ENCODE data around the gene TOR1AIP2. TPM values are rescaled to one million over a fixed set of nuclear protein-coding genes. Genes with fewer than 3 reads are reported as not detected.

The TOR1AIP2 gene
- total RNA-seq, 1 donor from 2014 or later: 83.2 TPM

- Mint-ChIP-seq H3K27ac (peak overlapping the region; percentile 97), H3K9me3 (ENCODE audit: low read depth) (no peaks in the 10 kb centered on the region), H3K4me3 (ENCODE audit: low read depth) (peak overlapping the region; percentile 86), H3K36me3 (ENCODE audit: insufficient read depth) (no peaks in the 10 kb centered on the region), H3K27me3 (peaks cover 31% of the 10 kb centered on the region), H3K4me1 (ENCODE audit: low read depth) (peaks cover 16% of the 10 kb centered on the region)
- TF ChIP-seq CTCF (IDR thresholded peaks at IDR 0.05; ENCODE audit: unreplicated experiment): no peak
- no peak for DNase-seq (ENCODE audit: low spot score, unreplicated experiment)
Measured at GRCh38 chr1:179815641-179816040, 62.0 kb downstream of the TOR1AIP2 start.

- peaks cover 38% of the 10 kb centered on the region for H3K27me3 Mint-ChIP-seq
- H3K9me3 Mint-ChIP-seq (ENCODE audit: low read depth): no peaks in the 10 kb centered on the region
- TF ChIP-seq CTCF (IDR thresholded peaks at IDR 0.05; ENCODE audit: unreplicated experiment): no peak
- H3K36me3 Mint-ChIP-seq (ENCODE audit: insufficient read depth): no peaks in the 10 kb centered on the region
- peaks cover 20% of the 10 kb centered on the region for H3K4me1 Mint-ChIP-seq (ENCODE audit: low read depth)
- DNase-seq (ENCODE audit: low spot score, unreplicated experiment): no peak
- H3K4me3 Mint-ChIP-seq (ENCODE audit: low read depth): peak overlapping the region; percentile 86
- H3K27ac Mint-ChIP-seq: peak overlapping the region; percentile 97
Measured at GRCh38 chr1:179814546-179814838, 63.1 kb downstream of the TOR1AIP2 start.

- Mint-ChIP-seq H3K36me3 (ENCODE audit: insufficient read depth) (no peaks in the 10 kb centered on the region), H3K27ac (no peak overlapping the region), H3K9me3 (ENCODE audit: low read depth) (no peaks in the 10 kb centered on the region), H3K4me3 (ENCODE audit: low read depth) (peak overlapping the region; percentile 86), H3K27me3 (peaks cover 38% of the 10 kb centered on the region), H3K4me1 (ENCODE audit: low read depth) (peaks cover 20% of the 10 kb centered on the region)
- no peak for TF ChIP-seq CTCF (IDR thresholded peaks at IDR 0.05; ENCODE audit: unreplicated experiment)
- DNase-seq (ENCODE audit: low spot score, unreplicated experiment): no peak
Measured at GRCh38 chr1:179813626-179814545, 63.7 kb downstream of the TOR1AIP2 start.

- no peak for DNase-seq (ENCODE audit: low spot score, unreplicated experiment)
- Mint-ChIP-seq H3K36me3 (ENCODE audit: insufficient read depth) (no peaks in the 10 kb centered on the region), H3K4me3 (ENCODE audit: low read depth) (no peak overlapping the region), H3K9me3 (ENCODE audit: low read depth) (no peaks in the 10 kb centered on the region), H3K4me1 (ENCODE audit: low read depth) (peaks cover 24% of the 10 kb centered on the region), H3K27me3 (peaks cover 34% of the 10 kb centered on the region), H3K27ac (no peak overlapping the region)
- no peak for TF ChIP-seq CTCF (IDR thresholded peaks at IDR 0.05; ENCODE audit: unreplicated experiment)
Measured at GRCh38 chr1:179812501-179813292, 64.9 kb downstream of the TOR1AIP2 start.

GRCh38 chr1:179810367-179810715 lies 67.3 kb downstream of the TOR1AIP2 start:
- H3K27me3 Mint-ChIP-seq: peaks cover 26% of the 10 kb centered on the region
- H3K4me1 Mint-ChIP-seq (ENCODE audit: low read depth): peaks cover 18% of the 10 kb centered on the region
- H3K4me3 Mint-ChIP-seq (ENCODE audit: low read depth): no peak overlapping the region
- TF ChIP-seq CTCF (IDR thresholded peaks at IDR 0.05; ENCODE audit: unreplicated experiment): no peak
- H3K36me3 Mint-ChIP-seq (ENCODE audit: insufficient read depth): no peaks in the 10 kb centered on the region
- no peaks in the 10 kb centered on the region for H3K9me3 Mint-ChIP-seq (ENCODE audit: low read depth)
- no peak for DNase-seq (ENCODE audit: low spot score, unreplicated experiment)
- H3K27ac Mint-ChIP-seq: no peak overlapping the region
